ENCODE measurements around the gene ECM2. TPM values are rescaled to one million over a fixed set of nuclear protein-coding genes. Genes with fewer than 3 reads are reported as not detected.

The ECM2 gene
- total and polyA plus RNA-seq, 4 donors, result 6.1 to 102 (median 44.6) TPM

- H3K27ac ChIP-seq (ENCODE audit: low read depth, low read length), result peak overlapping the region; percentile 20
- H3K4me3 ChIP-seq (ENCODE audit: low read depth, low read length), result no peak overlapping the region
- H3K9me3 ChIP-seq (ENCODE audit: control insufficient read depth, insufficient read depth, low read length), result no peaks in the 10 kb centered on the region
- WGBS (ENCODE audit: insufficient coverage), result 100% methylated on average over 1 of the region's 2 CpGs
- H3K4me1 ChIP-seq (ENCODE audit: control insufficient read depth, insufficient read depth, low read length), result peaks cover 5% of the 10 kb centered on the region
- H3K27me3 ChIP-seq (ENCODE audit: control insufficient read depth, insufficient read depth, low read length), result no peaks in the 10 kb centered on the region
- H3K36me3 ChIP-seq (ENCODE audit: control insufficient read depth, insufficient read depth, low read length), result no peaks in the 10 kb centered on the region
- no peak for DNase-seq (ENCODE audit: low read depth in 4 of 6, low spot score in 6 of 6)
Measured at GRCh38 chr9:92507005-92507404, 28.8 kb downstream of the ECM2 start.

GRCh38 chr9:92506184-92506857 is 29.5 kb downstream of the ECM2 start:
- peak in 1 of 6 donors; percentile 33 for DNase-seq (ENCODE audit: low read depth in 4 of 6, low spot score in 6 of 6)
- Histone ChIP-seq H3K27me3 (ENCODE audit: control insufficient read depth, insufficient read depth, low read length) (no peaks in the 10 kb centered on the region), H3K36me3 (ENCODE audit: control insufficient read depth, insufficient read depth, low read length) (no peaks in the 10 kb centered on the region), H3K4me3 (ENCODE audit: low read depth, low read length) (no peak overlapping the region), H3K9me3 (ENCODE audit: control insufficient read depth, insufficient read depth, low read length) (no peaks in the 10 kb centered on the region), H3K27ac (ENCODE audit: low read depth, low read length) (peak overlapping the region; percentile 20), H3K4me1 (ENCODE audit: control insufficient read depth, insufficient read depth, low read length) (peaks cover 5% of the 10 kb centered on the region)
- 63% methylated on average over 3 of the region's 3 CpGs for WGBS (ENCODE audit: insufficient coverage)

GRCh38 chr9:92504881-92505280 is 30.9 kb downstream of the ECM2 start:
- H3K9me3 ChIP-seq (ENCODE audit: control insufficient read depth, insufficient read depth, low read length), result no peaks in the 10 kb centered on the region
- DNase-seq (ENCODE audit: low read depth in 4 of 6, low spot score in 6 of 6), result no peak
- H3K4me1 ChIP-seq (ENCODE audit: control insufficient read depth, insufficient read depth, low read length), result peaks cover 5% of the 10 kb centered on the region
- H3K27me3 ChIP-seq (ENCODE audit: control insufficient read depth, insufficient read depth, low read length), result no peaks in the 10 kb centered on the region
- H3K36me3 ChIP-seq (ENCODE audit: control insufficient read depth, insufficient read depth, low read length), result no peaks in the 10 kb centered on the region
- no CpG with 5 or more reads among the region's 2 CpGs for WGBS (ENCODE audit: insufficient coverage)
- no peak overlapping the region for H3K4me3 ChIP-seq (ENCODE audit: low read depth, low read length)
- H3K27ac ChIP-seq (ENCODE audit: low read depth, low read length), result no peak overlapping the region

GRCh38 chr9:92503156-92503555 is 32.6 kb downstream of the ECM2 start:
- H3K4me3 ChIP-seq (ENCODE audit: low read depth, low read length), result no peak overlapping the region
- peaks cover 4% of the 10 kb centered on the region for H3K4me1 ChIP-seq (ENCODE audit: control insufficient read depth, insufficient read depth, low read length)
- DNase-seq (ENCODE audit: low read depth in 4 of 6, low spot score in 6 of 6), result no peak
- H3K27ac ChIP-seq (ENCODE audit: low read depth, low read length), result no peak overlapping the region
- no peaks in the 10 kb centered on the region for H3K36me3 ChIP-seq (ENCODE audit: control insufficient read depth, insufficient read depth, low read length)
- WGBS (ENCODE audit: insufficient coverage), result no CpG with 5 or more reads among the region's 2 CpGs
- no peaks in the 10 kb centered on the region for H3K27me3 ChIP-seq (ENCODE audit: control insufficient read depth, insufficient read depth, low read length)
- H3K9me3 ChIP-seq (ENCODE audit: control insufficient read depth, insufficient read depth, low read length), result no peaks in the 10 kb centered on the region

GRCh38 chr9:92501671-92502393 is 34.0 kb downstream of the ECM2 start:
- no peak overlapping the region for H3K4me3 ChIP-seq (ENCODE audit: low read depth, low read length)
- H3K27me3 ChIP-seq (ENCODE audit: control insufficient read depth, insufficient read depth, low read length), result no peaks in the 10 kb centered on the region
- H3K9me3 ChIP-seq (ENCODE audit: control insufficient read depth, insufficient read depth, low read length), result no peaks in the 10 kb centered on the region
- WGBS (ENCODE audit: insufficient coverage), result 100% methylated on average over 1 of the region's 5 CpGs
- no peak overlapping the region for H3K27ac ChIP-seq (ENCODE audit: low read depth, low read length)
- DNase-seq (ENCODE audit: low read depth in 4 of 6, low spot score in 6 of 6), result no peak
- no peaks in the 10 kb centered on the region for H3K36me3 ChIP-seq (ENCODE audit: control insufficient read depth, insufficient read depth, low read length)
- H3K4me1 ChIP-seq (ENCODE audit: control insufficient read depth, insufficient read depth, low read length), result no peaks in the 10 kb centered on the region

- H3K27ac ChIP-seq (ENCODE audit: low read depth, low read length), result no peak overlapping the region
- no peak for DNase-seq (ENCODE audit: low read depth in 4 of 6, low spot score in 6 of 6)
- WGBS (ENCODE audit: insufficient coverage), result 96% methylated on average over 4 of the region's 5 CpGs
- H3K36me3 ChIP-seq (ENCODE audit: control insufficient read depth, insufficient read depth, low read length), result no peaks in the 10 kb centered on the region
- no peaks in the 10 kb centered on the region for H3K27me3 ChIP-seq (ENCODE audit: control insufficient read depth, insufficient read depth, low read length)
- no peaks in the 10 kb centered on the region for H3K9me3 ChIP-seq (ENCODE audit: control insufficient read depth, insufficient read depth, low read length)
- no peak overlapping the region for H3K4me3 ChIP-seq (ENCODE audit: low read depth, low read length)
- no peaks in the 10 kb centered on the region for H3K4me1 ChIP-seq (ENCODE audit: control insufficient read depth, insufficient read depth, low read length)
Measured at GRCh38 chr9:92500725-92501124, 35.1 kb downstream of the ECM2 start.

GRCh38 chr9:92499701-92500100 is 36.1 kb downstream of the ECM2 start:
- no CpG with 5 or more reads among the region's 2 CpGs for WGBS (ENCODE audit: insufficient coverage)
- no peaks in the 10 kb centered on the region for H3K4me1 ChIP-seq (ENCODE audit: control insufficient read depth, insufficient read depth, low read length)

GRCh38 chr9:92496396-92497176 is 39.2 kb downstream of the ECM2 start:
- no peaks in the 10 kb centered on the region for H3K4me1 ChIP-seq (ENCODE audit: control insufficient read depth, insufficient read depth, low read length)
- whole genome bisulfite sequencing (ENCODE audit: insufficient coverage), result 83% methylated on average over 1 of the region's 5 CpGs
- no peak for DNase-seq (ENCODE audit: low read depth in 4 of 6, low spot score in 6 of 6)

More at GRCh38 chr9:92499701-92500100, 36.1 kb downstream of the ECM2 start:
- Histone ChIP-seq H3K27ac (ENCODE audit: low read depth, low read length) (no peak overlapping the region), H3K9me3 (ENCODE audit: control insufficient read depth, insufficient read depth, low read length) (no peaks in the 10 kb centered on the region), H3K4me3 (ENCODE audit: low read depth, low read length) (no peak overlapping the region), H3K27me3 (ENCODE audit: control insufficient read depth, insufficient read depth, low read length) (no peaks in the 10 kb centered on the region), H3K36me3 (ENCODE audit: control insufficient read depth, insufficient read depth, low read length) (no peaks in the 10 kb centered on the region)
- DNase-seq (ENCODE audit: low read depth in 4 of 6, low spot score in 6 of 6), result no peak

GRCh38 chr9:92494856-92495255 is 40.9 kb downstream of the ECM2 start:
- no peak for DNase-seq (ENCODE audit: low read depth in 4 of 6, low spot score in 6 of 6)
- no peak overlapping the region for H3K27ac ChIP-seq (ENCODE audit: low read depth, low read length)
- H3K4me1 ChIP-seq (ENCODE audit: control insufficient read depth, insufficient read depth, low read length), result no peaks in the 10 kb centered on the region

More at GRCh38 chr9:92496396-92497176, 39.2 kb downstream of the ECM2 start:
- Histone ChIP-seq H3K27me3 (ENCODE audit: control insufficient read depth, insufficient read depth, low read length) (no peaks in the 10 kb centered on the region), H3K9me3 (ENCODE audit: control insufficient read depth, insufficient read depth, low read length) (no peaks in the 10 kb centered on the region), H3K27ac (ENCODE audit: low read depth, low read length) (no peak overlapping the region), H3K36me3 (ENCODE audit: control insufficient read depth, insufficient read depth, low read length) (no peaks in the 10 kb centered on the region), H3K4me3 (ENCODE audit: low read depth, low read length) (no peak overlapping the region)

More at GRCh38 chr9:92494856-92495255, 40.9 kb downstream of the ECM2 start:
- Histone ChIP-seq H3K4me3 (ENCODE audit: low read depth, low read length) (no peak overlapping the region), H3K9me3 (ENCODE audit: control insufficient read depth, insufficient read depth, low read length) (no peaks in the 10 kb centered on the region), H3K36me3 (ENCODE audit: control insufficient read depth, insufficient read depth, low read length) (no peaks in the 10 kb centered on the region), H3K27me3 (ENCODE audit: control insufficient read depth, insufficient read depth, low read length) (no peaks in the 10 kb centered on the region)
- WGBS (ENCODE audit: insufficient coverage), result no CpG with 5 or more reads among the region's 2 CpGs

All from spinal cord (tissue), 10 donors.